Natural killer cell (primary cell): ENCODE results near the gene TGFBR2. TPM values are rescaled to one million over a fixed set of nuclear protein-coding genes. Genes with fewer than 3 reads are reported as not detected.

Experiments
- ATAC-seq, 3 donors: fragments of 150-1000 bp in 2 of 3; fragments of 200-7000 bp in 1 of 3; cut with Tn5 transposase; 1 replicate in 1 of 3; 2 replicates in 2 of 3; pipeline ENCODE4 v1.10.0; 2021; ENCODE audit warnings: mild to moderate bottlenecking in 2 of 3, moderate library complexity in 2 of 3
- DNase-seq, 2 donors: peaks; one replicate each; pipeline versions ENCODE4 v3.0.0 to v3.0.0-alpha.2; 2013 to 2021; ENCODE audit warnings: mixed read lengths in 1 of 2
- H3K27ac ChIP-seq: one replicate; pipeline ENCODE4 v1.5.1; 2013; ENCODE audit warnings: mild to moderate bottlenecking, low read length
- H3K27me3 ChIP-seq: one replicate; pipeline ENCODE4 v1.6.1; 2013; ENCODE audit warnings: low read length; ENCODE audit not compliant: control insufficient read depth, insufficient read depth
- H3K36me3 ChIP-seq: one replicate; pipeline ENCODE4 v1.6.1; 2013; ENCODE audit warnings: low read length; ENCODE audit not compliant: control insufficient read depth, insufficient read depth
- H3K4me1 ChIP-seq: one replicate; pipeline ENCODE4 v1.6.1; 2013; ENCODE audit warnings: low read length; ENCODE audit not compliant: control insufficient read depth, insufficient read depth
- H3K4me3 ChIP-seq: one replicate; pipeline ENCODE4 v1.5.1; 2013; ENCODE audit warnings: low read length
- H3K9me3 ChIP-seq: one replicate; pipeline ENCODE4 v1.6.1; 2013; ENCODE audit warnings: low read length; ENCODE audit not compliant: control insufficient read depth, insufficient read depth
- H3K27ac Mint-ChIP-seq, 2 donors: one replicate each; pipeline ENCODE4 v1.8.0; 2022; ENCODE audit warnings: mild to moderate bottlenecking in 2 of 2, mixed read lengths in 2 of 2, moderate library complexity in 1 of 2
- H3K27me3 Mint-ChIP-seq, 2 donors: one replicate each; pipeline ENCODE4 v1.8.0; 2022; ENCODE audit warnings: low read depth in 2 of 2, mixed read lengths in 2 of 2
- H3K36me3 Mint-ChIP-seq: one replicate; pipeline ENCODE4 v1.8.0; 2022; ENCODE audit warnings: mixed read lengths
- H3K4me1 Mint-ChIP-seq, 2 donors: one replicate each; pipeline ENCODE4 v1.8.0; 2022; ENCODE audit warnings: mixed read lengths in 2 of 2
- H3K4me3 Mint-ChIP-seq: one replicate; pipeline ENCODE4 v1.8.0; 2022; ENCODE audit warnings: mild to moderate bottlenecking, moderate library complexity, mixed read lengths
- H3K9me3 Mint-ChIP-seq, 2 donors: one replicate each; pipeline ENCODE4 v1.8.0; 2022; ENCODE audit warnings: mixed read lengths in 2 of 2
- CTCF ChIP-seq: fragments of 200-600 bp; IDR thresholded peaks from one replicate; pipeline ENCODE4 v1.8.0; 2022; ENCODE audit warnings: antibody characterized with exemption
- WGBS: methylation state at CpG from one replicate; pipeline ENCODE4 v1.1.7; 2013; ENCODE audit warnings: missing lambda C conversion rate; ENCODE audit not compliant: insufficient coverage; 5-methylcytosine and 5-hydroxymethylcytosine counted together
- intact Hi-C: fragments of 100-400 bp; cut with micrococcal nuclease; formaldehyde crosslinking; loops from one replicate; pipeline ENCODE4 v1.14.2; 2022
- total RNA-seq, 4 donors: library from RNA; stranded (reverse); fragments of 120-200 nt in 1 of 4; gene quantifications; one replicate each; pipeline versions ENCODE4 v1.2.3 to v1.2.4, GENCODE V29; 2013 to 2022

TGFBR2 gene
- total RNA-seq, 3 donors from 2014 or later (not counting 1 experiment from before 2014, with no cell fraction given) = 70.4 to 113 (median 99.3) TPM

GRCh38 chr3:30645077-30645476, 38.7 kb downstream of the TGFBR2 start:
- ATAC-seq (no peak), DNase-seq (peak in 1 of 2 donors; percentile 43)
- Mint-ChIP-seq H3K36me3 (peaks cover 19% of the 10 kb centered on the region), H3K27ac (peak overlapping the region; percentile 75 to 84), H3K4me3 (peak overlapping the region; percentile 62), H3K4me1 (peaks cover 77 to 95% of the 10 kb centered on the region in 2 donors), H3K27me3 (no peaks in the 10 kb centered on the region), H3K9me3 (no peaks in the 10 kb centered on the region)
- Histone ChIP-seq H3K27me3 (no peaks in the 10 kb centered on the region), H3K36me3 (peaks cover 33% of the 10 kb centered on the region), H3K4me1 (peaks cover 71% of the 10 kb centered on the region), H3K27ac (peak overlapping the region; percentile 94), H3K4me3 (no peak overlapping the region), H3K9me3 (no peaks in the 10 kb centered on the region)
- WGBS = no CpG with 5 or more reads among the region's 4 CpGs
- no peak for TF ChIP-seq CTCF
- intact Hi-C loops = loop anchor here (2.0 kb wide), 2 partner anchors 14 to 34 kb away; no protein-coding TSS in a partner anchor

- no peak overlapping the region for H3K4me3 ChIP-seq
- Mint-ChIP-seq H3K4me3 (peak overlapping the region; percentile 62), H3K9me3 (no peaks in the 10 kb centered on the region), H3K27ac (peak overlapping the region; percentile 75 to 84), H3K4me1 (peaks cover 74 to 95% of the 10 kb centered on the region in 2 donors), H3K36me3 (peaks cover 32% of the 10 kb centered on the region), H3K27me3 (no peaks in the 10 kb centered on the region)
- 50% methylated on average over 5 of the region's 5 CpGs for WGBS
- intact Hi-C loops = no loop called here
- H3K36me3 ChIP-seq = peaks cover 45% of the 10 kb centered on the region
- H3K9me3 ChIP-seq = no peaks in the 10 kb centered on the region
- H3K4me1 ChIP-seq = peaks cover 58% of the 10 kb centered on the region
- peak overlapping the region; percentile 48 for H3K27ac ChIP-seq
- no peaks in the 10 kb centered on the region for H3K27me3 ChIP-seq
- no peak for TF ChIP-seq CTCF
- peak in 1 of 2 donors; percentile 28 for DNase-seq
- peak in 1 of 3 donors; percentile 30 for ATAC-seq
Observed at GRCh38 chr3:30646181-30646876, 39.9 kb downstream of the TGFBR2 start.

- Histone ChIP-seq H3K4me1 (peaks cover 50% of the 10 kb centered on the region), H3K9me3 (no peaks in the 10 kb centered on the region), H3K27ac (peak overlapping the region; percentile 48), H3K4me3 (no peak overlapping the region), H3K36me3 (peaks cover 53% of the 10 kb centered on the region), H3K27me3 (no peaks in the 10 kb centered on the region)
- Mint-ChIP-seq H3K27me3 (no peaks in the 10 kb centered on the region), H3K4me1 (peaks cover 71 to 94% of the 10 kb centered on the region in 2 donors), H3K27ac (peak overlapping the region; percentile 75 to 84), H3K9me3 (no peaks in the 10 kb centered on the region), H3K36me3 (peaks cover 40% of the 10 kb centered on the region), H3K4me3 (peak overlapping the region; percentile 62)
- DNase-seq (no peak), ATAC-seq (no peak)
- WGBS = 60% methylated on average over 5 of the region's 5 CpGs
- TF ChIP-seq CTCF = no peak
- intact Hi-C loops = no loop called here
Observed at GRCh38 chr3:30646961-30647752, 40.8 kb downstream of the TGFBR2 start.
